Fibroblast of the aortic adventitia (primary cell): ENCODE measurements around the gene PDE6D. TPM values are rescaled to one million over a fixed set of nuclear protein-coding genes. Genes with fewer than 3 reads are reported as not detected.
A peak's percentile ranks its signal among the peaks of the same experiment; 100 is the strongest.

Experiments
- DNase-seq: peaks from one replicate; pipeline ENCODE4 v3.0.0-alpha.2; 2010; ENCODE audit warnings: low read depth
- H3K4me3 ChIP-seq: 2 replicates; pipeline ENCODE4 v1.5.1; 2011; ENCODE audit warnings: low read depth, mild to moderate bottlenecking, control low read depth, low read length, moderate library complexity
- total RNA-seq: library from RNA; depleted of rRNA; stranded (reverse); fragments of >200 nt; gene quantifications from 2 replicates; pipeline ENCODE4 v1.2.3, GENCODE V29; 2012; ENCODE audit warnings: low replicate concordance
- TF ChIP-seq, protein P1 (sequence below): IDR thresholded peaks from 2 replicates; pipeline ENCODE4 v1.5.1; 2011; ENCODE audit warnings: mild to moderate bottlenecking, low read length, control low read depth, inconsistent platforms; ENCODE audit not compliant: insufficient read depth

Gene PDE6D
- total RNA-seq, 1 donor, result 30.6 TPM

DNA sequence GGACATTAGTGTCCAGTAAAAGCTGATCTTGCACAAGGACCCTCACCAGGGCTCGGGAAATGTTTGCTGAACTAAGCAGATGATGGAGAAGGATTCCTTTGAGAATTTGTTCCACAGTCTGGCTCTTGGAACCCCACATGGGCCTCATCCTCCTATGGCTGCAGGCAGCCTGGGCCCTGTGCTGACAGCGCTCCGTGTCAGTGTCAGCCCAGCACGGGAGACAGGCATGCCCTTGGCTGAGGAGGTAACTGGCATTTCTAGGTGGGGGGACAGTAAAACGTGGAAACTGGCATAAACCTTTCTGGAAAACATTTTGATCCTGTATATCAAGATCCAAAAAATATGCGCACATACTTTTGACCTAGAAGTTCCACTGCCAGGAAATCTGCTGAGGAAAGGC, 62.3 kb downstream of the PDE6D start:
- H3K4me3 ChIP-seq, result no peak overlapping the region
- TF ChIP-seq, protein P1, sequence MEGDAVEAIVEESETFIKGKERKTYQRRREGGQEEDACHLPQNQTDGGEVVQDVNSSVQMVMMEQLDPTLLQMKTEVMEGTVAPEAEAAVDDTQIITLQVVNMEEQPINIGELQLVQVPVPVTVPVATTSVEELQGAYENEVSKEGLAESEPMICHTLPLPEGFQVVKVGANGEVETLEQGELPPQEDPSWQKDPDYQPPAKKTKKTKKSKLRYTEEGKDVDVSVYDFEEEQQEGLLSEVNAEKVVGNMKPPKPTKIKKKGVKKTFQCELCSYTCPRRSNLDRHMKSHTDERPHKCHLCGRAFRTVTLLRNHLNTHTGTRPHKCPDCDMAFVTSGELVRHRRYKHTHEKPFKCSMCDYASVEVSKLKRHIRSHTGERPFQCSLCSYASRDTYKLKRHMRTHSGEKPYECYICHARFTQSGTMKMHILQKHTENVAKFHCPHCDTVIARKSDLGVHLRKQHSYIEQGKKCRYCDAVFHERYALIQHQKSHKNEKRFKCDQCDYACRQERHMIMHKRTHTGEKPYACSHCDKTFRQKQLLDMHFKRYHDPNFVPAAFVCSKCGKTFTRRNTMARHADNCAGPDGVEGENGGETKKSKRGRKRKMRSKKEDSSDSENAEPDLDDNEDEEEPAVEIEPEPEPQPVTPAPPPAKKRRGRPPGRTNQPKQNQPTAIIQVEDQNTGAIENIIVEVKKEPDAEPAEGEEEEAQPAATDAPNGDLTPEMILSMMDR, result no peak
- DNase-seq, result no peak

DNA sequence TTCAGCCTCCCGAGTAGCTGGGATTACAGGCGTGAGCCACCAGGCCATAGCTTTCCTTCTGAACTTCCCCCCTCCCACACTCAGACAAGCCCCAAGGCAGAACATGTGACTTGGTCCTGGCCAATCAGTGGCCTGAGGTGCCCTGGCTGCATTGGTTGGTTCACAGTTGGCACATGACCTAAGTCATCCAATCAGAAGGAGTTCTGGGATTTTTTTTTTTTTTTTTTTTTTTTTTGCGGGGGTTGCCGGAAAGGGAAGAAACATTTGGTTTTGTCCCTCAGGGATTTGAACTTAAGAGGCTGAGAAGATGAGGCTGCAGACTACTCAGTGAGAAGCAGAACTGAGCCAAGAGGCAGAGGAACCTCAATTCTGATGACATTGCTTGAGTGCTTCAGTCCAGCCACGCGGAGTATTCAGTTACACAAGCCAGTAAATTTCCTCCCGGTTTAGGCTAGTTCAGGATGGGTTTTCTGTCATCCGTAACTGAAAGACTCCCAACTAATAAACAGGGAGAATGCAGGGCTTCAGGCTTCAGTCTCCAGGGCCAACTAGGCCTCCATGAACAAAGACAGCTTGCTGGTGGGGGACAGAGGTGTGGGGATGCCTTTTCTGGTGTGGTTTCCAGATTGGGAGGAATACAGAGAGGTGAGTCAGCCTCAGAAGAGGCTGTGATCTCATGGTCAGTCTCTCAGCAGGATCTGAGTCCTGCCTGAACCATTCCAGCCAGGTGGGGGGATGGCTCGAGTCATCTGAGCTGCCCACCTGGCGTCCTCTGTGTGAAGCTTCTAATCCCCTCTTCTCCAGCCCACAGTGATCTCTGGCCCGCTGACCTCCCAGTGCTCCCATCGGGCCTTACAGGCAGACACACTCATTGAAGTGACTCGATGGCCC, 63.6 kb downstream of the PDE6D start:
- H3K4me3 ChIP-seq, result no peak overlapping the region
- DNase-seq, result no peak
- TF ChIP-seq, protein P1, result no peak

DNA sequence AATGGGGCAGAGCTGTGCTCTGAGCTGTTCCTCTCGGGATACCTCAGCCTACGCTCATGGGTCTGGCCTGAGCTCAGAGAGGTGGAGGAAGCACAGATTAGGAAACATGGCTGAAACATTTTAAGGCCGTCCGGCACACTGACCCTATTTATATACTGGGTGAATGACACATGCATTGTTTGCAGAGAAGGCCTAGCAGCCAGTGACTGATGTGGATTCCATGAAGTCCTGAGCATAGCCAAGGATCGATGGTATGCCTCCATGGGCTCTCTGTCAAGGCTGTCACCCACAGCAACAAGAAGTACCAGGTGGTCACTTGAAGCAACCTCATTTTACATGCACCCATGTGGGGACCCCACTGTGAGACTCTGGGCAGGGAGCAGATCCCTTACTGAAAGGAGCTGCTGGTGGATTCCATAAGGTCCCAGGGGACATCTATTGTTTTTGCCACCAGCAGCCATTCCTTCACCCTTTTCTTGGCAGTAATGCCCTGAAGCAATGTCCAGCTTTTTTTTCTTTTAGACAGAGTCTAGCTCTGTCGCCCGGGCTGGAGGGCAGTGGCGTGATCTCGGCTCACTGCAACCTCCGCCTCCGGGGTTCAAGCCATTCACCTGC, 64.3 kb downstream of the PDE6D start:
- peak; percentile 62 for DNase-seq
- TF ChIP-seq, protein P1, result no peak

DNA sequence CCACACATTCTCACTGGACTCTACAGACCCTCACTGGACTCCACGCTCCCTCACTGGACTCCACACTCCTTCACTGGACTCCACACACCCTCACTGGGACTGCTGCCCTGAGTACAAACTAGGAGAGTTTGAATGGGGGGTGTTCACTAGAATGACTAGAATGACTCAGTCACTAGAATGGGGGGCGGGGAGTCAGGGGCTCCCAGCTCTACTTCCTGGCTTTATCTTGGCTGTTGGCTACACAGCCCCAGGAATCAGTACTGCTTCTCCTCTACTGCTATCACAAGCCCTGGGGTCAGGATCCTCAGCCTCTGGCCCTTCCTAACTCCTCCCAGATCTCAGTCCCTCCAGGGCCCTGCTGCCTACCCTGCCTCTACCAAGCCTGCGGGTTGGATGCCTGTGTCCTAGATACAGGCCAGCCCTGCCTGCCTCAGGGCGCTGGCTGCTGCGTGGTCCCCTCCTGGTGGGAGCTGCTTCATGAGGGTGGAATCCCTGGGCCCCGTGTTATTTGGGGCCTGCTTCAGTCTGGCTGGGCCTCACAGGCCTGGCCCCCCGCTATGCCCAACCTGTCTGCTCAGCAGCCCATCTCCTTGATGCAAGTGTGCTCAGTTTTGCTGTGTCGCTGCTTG, 65.0 kb downstream of the PDE6D start:
- no peak overlapping the region for H3K4me3 ChIP-seq
- TF ChIP-seq, protein P1, result no peak
- DNase-seq, result peak; percentile 58

More for the DNA sequence above, 64.3 kb downstream of the PDE6D start:
- no peak overlapping the region for H3K4me3 ChIP-seq

DNA sequence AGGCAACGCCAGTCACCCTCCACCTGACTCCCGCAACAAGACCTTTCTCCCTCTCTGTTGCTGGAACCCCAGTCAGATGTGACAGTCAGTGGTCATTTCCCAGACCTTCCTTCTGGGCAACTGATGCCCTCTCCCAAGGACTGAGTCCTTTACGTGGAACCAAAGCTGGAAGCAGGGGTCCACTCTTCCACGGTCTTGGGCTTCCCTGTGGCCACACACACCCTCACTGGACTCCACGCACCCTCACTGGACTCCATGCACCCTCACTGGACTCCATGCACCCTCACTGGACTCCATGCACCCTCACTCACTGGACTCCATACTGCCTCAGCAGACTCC, 65.6 kb downstream of the PDE6D start:
- TF ChIP-seq, protein P1, result no peak
- no peak for DNase-seq
- H3K4me3 ChIP-seq, result no peak overlapping the region

DNA sequence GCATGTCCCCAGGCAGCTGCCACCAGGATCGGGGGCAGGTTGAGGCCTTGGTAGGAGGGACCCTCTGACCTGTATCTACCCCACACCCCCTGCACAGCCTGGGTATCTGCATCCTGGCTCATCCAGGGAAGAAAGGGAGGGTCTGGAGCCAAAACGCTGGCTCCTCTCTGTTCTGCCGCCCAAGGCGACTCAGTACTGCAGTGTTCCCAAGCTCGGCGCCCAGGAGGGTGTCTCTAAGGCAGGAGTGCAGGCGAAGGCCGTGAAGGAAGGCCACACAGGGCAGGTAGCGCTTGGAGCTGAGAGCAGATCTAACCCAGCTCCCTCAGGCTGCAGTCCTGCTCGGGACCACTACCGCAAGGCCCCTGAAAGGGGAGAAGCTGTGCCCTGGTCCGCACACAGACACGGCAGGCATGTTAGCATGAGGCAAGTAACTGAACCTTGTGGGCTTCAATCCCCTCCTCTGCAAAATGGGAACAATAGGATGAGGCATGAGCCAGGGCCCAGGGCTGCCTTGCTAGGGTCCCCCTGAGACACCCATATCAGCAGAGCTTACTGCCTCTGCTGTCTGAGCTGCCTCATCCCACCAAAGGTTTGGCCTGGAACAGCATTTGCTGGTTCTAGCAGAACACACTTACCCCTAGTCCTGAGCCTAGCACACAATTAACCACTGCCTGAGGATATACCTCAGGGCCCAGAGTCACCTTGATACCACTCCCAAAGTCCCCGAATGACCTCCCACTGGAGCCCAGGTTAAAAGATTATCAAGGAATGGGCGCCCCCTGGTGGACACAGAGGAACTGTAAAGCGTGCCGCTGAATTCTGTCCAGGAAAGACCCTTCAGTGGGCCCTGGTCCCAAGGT, 66.2 kb downstream of the PDE6D start:
- no peak overlapping the region for H3K4me3 ChIP-seq
- TF ChIP-seq, protein P1, result peak; percentile 71
- peak; percentile 46 for DNase-seq
